IPS-NIHi11 (cell line): ENCODE measurements around the gene AGO3.

Source experiments
- DNase-seq: peaks from one replicate; pipeline ENCODE4 v3.0.0; 2012; ENCODE audit warnings: mixed read lengths, low spot score

AGO3 gene

DNA sequence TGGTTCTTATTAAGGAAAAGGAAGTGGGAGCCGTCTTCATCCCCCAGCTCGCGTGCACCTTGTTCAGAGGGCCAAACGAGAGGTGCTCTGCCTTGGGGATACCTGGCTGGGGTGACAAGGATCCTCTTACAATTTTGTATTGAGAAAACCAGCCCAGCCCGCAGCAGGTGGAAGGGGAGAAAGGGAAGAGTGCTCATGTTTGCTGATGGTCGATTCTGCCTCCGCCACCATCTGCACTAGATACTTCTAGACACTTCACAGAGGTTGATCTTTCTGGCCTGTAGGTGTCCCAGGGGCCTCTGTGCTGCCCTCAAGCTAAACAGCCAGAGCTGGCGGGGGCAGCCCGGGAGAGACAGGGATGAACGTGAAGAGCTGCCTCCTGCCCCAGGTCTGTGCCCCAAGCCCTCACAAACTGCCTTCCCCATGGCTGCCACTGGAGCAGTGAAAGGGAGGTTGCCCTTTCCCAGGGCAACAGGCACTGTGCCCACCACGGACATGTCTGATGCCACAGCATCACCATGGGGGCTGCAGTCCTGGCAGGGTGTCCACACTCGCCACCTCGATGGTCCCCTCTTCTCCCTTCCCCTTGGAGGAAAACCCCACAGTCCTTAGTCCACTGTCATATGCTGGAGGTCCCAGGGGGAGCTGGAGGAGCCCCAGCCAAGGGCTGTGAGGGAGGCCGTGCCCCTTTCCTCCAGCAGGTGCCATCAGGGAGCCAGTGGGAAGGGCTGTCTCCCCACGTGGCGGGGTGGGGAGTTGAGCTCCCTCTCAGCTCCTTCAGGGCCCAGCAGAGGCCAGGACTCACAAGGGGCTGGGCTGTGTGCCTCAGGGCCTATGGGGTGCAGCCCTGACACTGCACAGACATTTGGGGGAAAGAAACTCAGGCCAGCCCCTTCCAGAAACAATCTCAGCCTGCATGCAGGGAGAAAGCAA lies 165.9 kb downstream of the AGO3 start:
- DNase-seq: peak; percentile 75

- peak; percentile 6 for DNase-seq
Observed at GRCh38 chr1:36097693-36098585, 167.0 kb downstream of the AGO3 start.

GRCh38 chr1:36098650-36099365 lies 167.9 kb downstream of the AGO3 start:
- peak; percentile 6 for DNase-seq

- DNase-seq: peak; percentile 90
Observed at GRCh38 chr1:36099681-36100341, 168.9 kb downstream of the AGO3 start.

- peak; percentile 7 for DNase-seq
Observed at GRCh38 chr1:36100376-36100775, 169.5 kb downstream of the AGO3 start.

DNA sequence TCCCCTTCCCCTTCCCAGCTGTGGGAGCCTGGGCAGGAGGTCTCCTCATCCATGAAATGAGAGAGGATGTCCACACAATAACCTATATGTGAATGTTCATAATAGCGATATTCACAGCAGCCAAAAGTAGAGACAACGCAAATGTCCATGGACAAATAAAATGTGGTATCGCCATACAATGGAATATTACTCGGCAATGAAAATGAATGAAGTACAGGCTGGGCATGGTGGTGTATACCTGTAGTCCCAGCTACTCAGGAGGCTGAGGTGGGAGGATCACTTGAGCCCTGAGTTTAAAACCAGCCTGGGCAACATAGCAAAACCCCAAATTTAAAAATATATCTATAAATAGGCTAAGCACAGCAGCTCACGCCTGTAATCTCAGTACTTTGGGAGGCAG lies 170.6 kb downstream of the AGO3 start:
- DNase-seq: no peak

- DNase-seq: no peak
Observed at GRCh38 chr1:36106269-36106668, 175.4 kb downstream of the AGO3 start.

- DNase-seq: no peak
Observed at GRCh38 chr1:36107394-36107793, 176.5 kb downstream of the AGO3 start.

GRCh38 chr1:36108314-36108713 lies 177.4 kb downstream of the AGO3 start:
- no peak for DNase-seq

DNA sequence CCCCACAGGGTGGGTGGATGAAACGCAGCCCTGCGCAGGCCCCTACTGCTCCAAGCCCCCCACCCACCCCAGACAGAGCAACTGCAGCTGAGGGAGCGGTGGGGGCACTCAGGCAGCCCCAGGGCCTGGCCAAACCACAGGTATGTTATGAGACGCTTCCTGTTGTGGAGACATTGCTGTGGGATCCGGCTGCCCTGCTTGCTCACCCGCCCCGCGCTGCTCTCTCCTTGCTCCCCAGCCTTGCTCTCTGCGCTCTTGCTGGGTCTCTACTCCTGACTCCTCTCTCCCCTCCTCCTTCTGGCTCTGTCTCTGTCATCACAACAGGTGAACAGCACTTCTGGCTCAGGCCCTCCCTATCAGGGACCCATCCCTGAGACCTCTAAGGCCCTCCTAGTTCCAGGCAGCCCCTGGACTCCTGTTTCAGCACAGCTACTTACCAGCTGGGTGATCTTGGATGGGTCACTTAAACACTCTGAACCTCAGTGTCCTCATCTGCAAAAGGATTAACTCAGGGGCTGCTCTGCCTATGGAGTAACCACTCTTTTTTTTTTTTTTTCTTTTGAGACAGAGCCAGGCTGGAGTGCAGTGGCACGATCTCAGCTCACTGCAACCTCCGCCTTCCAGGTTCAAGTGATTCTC lies 178.3 kb downstream of the AGO3 start:
- no peak for DNase-seq

GRCh38 chr1:36111151-36111550 lies 180.2 kb downstream of the AGO3 start:
- no peak for DNase-seq

- DNase-seq: no peak
Observed at GRCh38 chr1:36112823-36113222, 181.9 kb downstream of the AGO3 start.

DNA sequence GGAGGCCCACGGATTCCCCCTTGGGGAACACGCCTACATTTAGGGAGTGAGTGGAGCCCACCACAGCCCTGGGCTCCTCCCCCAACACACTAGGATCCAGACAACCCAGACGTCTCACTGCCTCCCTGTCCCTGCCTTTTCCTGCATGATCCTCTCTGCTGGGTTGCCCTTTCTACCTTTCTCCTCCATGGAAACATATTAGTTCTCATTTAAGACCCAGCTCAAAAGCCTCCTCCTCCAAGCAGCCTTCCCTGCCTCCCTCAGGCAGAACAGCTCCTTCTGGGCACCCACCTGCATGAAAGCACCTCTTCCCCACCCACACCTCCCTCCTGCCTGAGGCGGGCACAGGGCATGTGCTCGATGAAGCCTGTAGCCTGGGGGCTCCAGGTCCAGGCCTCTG lies 183.5 kb downstream of the AGO3 start:
- DNase-seq: no peak

DNA sequence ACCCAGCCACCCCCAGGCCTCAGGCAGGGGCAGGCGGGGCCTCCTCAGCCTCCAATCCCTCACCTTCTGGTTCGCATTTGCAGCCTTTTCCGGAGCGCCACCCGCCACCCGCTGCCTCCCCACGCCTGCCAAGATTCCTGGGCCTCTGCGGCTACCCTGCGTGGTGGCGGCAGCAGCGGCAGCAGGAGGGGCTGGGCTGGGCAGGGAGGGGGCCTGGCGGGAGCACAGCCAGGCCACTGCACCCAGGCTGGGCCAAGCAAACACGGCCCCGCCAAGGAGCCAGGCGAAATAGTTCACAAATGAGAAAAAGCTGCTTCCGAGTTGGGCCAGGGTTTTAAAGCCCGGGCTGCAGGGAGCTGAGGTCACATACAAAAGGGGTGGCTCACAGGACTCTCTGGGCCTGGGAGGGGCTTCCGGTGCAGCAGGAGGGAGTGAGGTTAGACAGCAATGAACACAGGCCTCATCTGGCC lies 184.3 kb downstream of the AGO3 start:
- peak; percentile 56 for DNase-seq

DNA sequence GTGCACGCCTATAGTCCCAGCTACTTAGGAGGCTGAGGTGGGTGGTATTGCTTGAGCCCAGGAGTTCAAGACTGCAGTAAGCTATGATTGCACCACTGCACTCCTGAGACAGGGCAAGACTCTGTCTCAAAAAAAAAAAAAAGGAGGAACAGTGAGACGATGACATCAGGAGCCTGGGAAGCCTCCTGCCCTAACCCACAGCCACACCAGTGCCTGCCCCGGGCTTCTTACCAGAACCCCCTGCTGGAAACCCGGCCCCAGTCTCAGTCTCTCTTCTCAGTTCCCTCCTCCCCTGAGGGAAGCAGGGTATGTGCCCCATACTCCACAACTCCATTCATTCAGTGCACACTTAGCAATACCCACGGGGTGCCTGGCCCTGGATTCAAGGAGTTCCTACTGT lies 185.0 kb downstream of the AGO3 start:
- DNase-seq: no peak

GRCh38 chr1:36116901-36117300 lies 186.0 kb downstream of the AGO3 start:
- no peak for DNase-seq

GRCh38 chr1:36118447-36119204 lies 187.7 kb downstream of the AGO3 start:
- no peak for DNase-seq

- no peak for DNase-seq
Observed at GRCh38 chr1:36119456-36119855, 188.6 kb downstream of the AGO3 start.
